PC-9 (cell line): ENCODE data around the gene CCDC12. TPM values are rescaled to one million over a fixed set of nuclear protein-coding genes. Genes with fewer than 3 reads are reported as not detected.

Experiments used
- BruUV-seq: library from RNA; stranded (reverse); fragments of 400-500 nt; replicated peaks from 2 replicates; lab custom pipeline; 2021; lab: Mats Ljungman, UMichigan
- CTCF ChIA-PET: fragments of 300-600 bp; sonication (Branson Sonifier 250); formaldehyde crosslinking; loops from one replicate; lab custom pipeline; 2022; ENCODE audit warnings: antibody characterized with exemption; lab: Charles Lee
- POLR2A ChIA-PET: fragments of 300-600 bp; sonication (Branson Sonifier 250); formaldehyde crosslinking; loops from one replicate; lab custom pipeline; 2022; ENCODE audit warnings: antibody characterized with exemption; ENCODE audit not compliant: unreplicated experiment; lab: Charles Lee
- DNase-seq, 2 experiments: peaks; one replicate each; pipeline versions ENCODE4 v3.0.0 to v3.0.0-alpha.2; 2015 to 2022; ENCODE audit warnings: mixed read lengths in 1 of 2
- H2AFZ ChIP-seq: fragments of 200-600 bp; sonication (generic); 2 replicates; pipeline ENCODE4 v1.8.1; 2017; ENCODE audit warnings: antibody characterized with exemption
- H3F3A ChIP-seq: fragments of 200-600 bp; sonication (generic); 2 replicates; pipeline ENCODE4 v1.8.1; 2017; ENCODE audit warnings: antibody characterized with exemption, mild to moderate bottlenecking, low read depth; ENCODE audit not compliant: insufficient read depth
- H3K27ac ChIP-seq: fragments of 200-600 bp; sonication (generic); 2 replicates; pipeline ENCODE4 v1.6.1; 2016; ENCODE audit warnings: mixed run types
- H3K27me3 ChIP-seq: fragments of 200-600 bp; sonication (generic); 2 replicates; pipeline ENCODE4 v1.6.1; 2016; ENCODE audit warnings: low read depth, mixed run types; ENCODE audit not compliant: insufficient read depth
- H3K36me3 ChIP-seq: fragments of 200-600 bp; sonication (generic); 2 replicates; pipeline ENCODE4 v1.6.1; 2016; ENCODE audit warnings: low read depth, mixed run types
- H3K4me1 ChIP-seq: fragments of 200-600 bp; sonication (generic); replicated peaks from 2 replicates; pipeline ENCODE4 v1.6.1; 2016; ENCODE audit warnings: mixed run types; ENCODE audit not compliant: insufficient read depth
- H3K4me2 ChIP-seq: fragments of 200-600 bp; sonication (generic); 2 replicates; pipeline ENCODE4 v1.6.1; 2017; ENCODE audit warnings: mixed run types
- H3K4me3 ChIP-seq: fragments of 200-600 bp; sonication (generic); 2 replicates; pipeline ENCODE4 v1.6.1; 2016; ENCODE audit warnings: mixed run types
- H3K79me2 ChIP-seq: fragments of 200-600 bp; sonication (generic); 2 replicates; pipeline ENCODE4 v1.6.1; 2017; ENCODE audit warnings: low read depth, mixed run types
- H3K9me2 ChIP-seq: fragments of 200-600 bp; sonication (generic); 2 replicates; pipeline ENCODE4 v1.8.1; 2017; ENCODE audit warnings: mild to moderate bottlenecking; ENCODE audit not compliant: insufficient read depth
- H3K9me3 ChIP-seq: fragments of 200-600 bp; sonication (generic); 2 replicates; pipeline ENCODE4 v1.8.1; 2016; ENCODE audit warnings: low read depth; ENCODE audit not compliant: insufficient read depth
- H4K20me1 ChIP-seq: fragments of 200-600 bp; sonication (generic); 2 replicates; pipeline ENCODE4 v1.8.1; 2017; ENCODE audit not compliant: insufficient read depth
- CTCF ChIP-seq: fragments of 200-600 bp; sonication (generic); conservative IDR thresholded peaks from 2 replicates; pipeline ENCODE4 v1.6.1; 2017; ENCODE audit warnings: mixed run types, antibody characterized with exemption, mild to moderate bottlenecking, moderate library complexity
- EZH2 ChIP-seq: fragments of 200-600 bp; sonication (generic); IDR thresholded peaks from 2 replicates; pipeline ENCODE4 v1.8.0; 2017; ENCODE audit warnings: antibody characterized with exemption, low read depth
- intact Hi-C: fragments of 100-400 bp; cut with micrococcal nuclease; formaldehyde crosslinking; loops from one replicate; pipeline ENCODE4 v1.10.0; 2022; ENCODE audit not compliant: unreplicated experiment
- total RNA-seq: library from RNA; stranded (reverse); gene quantifications from 2 replicates; pipeline ENCODE4 v1.2.3, GENCODE V29; 2021

CCDC12 gene
- total RNA-seq, 1 experiment from 2014 or later, result 39.3 TPM

GRCh38 chr3:46887980-46888494, 88.5 kb downstream of the CCDC12 start:
- H3F3A ChIP-seq, result no peaks in the 10 kb centered on the region
- CTCF ChIA-PET, result no interaction called here
- no peaks in the 10 kb centered on the region for H3K36me3 ChIP-seq
- no peak overlapping the region for H2AFZ ChIP-seq
- H3K27ac ChIP-seq, result no peak overlapping the region
- H4K20me1 ChIP-seq, result no peaks in the 10 kb centered on the region
- H3K27me3 ChIP-seq, result peaks cover 21% of the 10 kb centered on the region
- BruUV-seq, result no TSS peak
- TF ChIP-seq CTCF (no peak), EZH2 (no peak)
- no peaks in the 10 kb centered on the region for H3K9me3 ChIP-seq
- intact Hi-C loops, result no loop called here
- no peaks in the 10 kb centered on the region for H3K9me2 ChIP-seq
- no peak overlapping the region for H3K4me2 ChIP-seq
- DNase-seq, result no peak
- H3K4me3 ChIP-seq, result no peak overlapping the region
- 0 out of 2 replicates have a peak, but pooled peaks cover 4% of the 10 kb centered on the region for H3K4me1 ChIP-seq
- no peaks in the 10 kb centered on the region for H3K79me2 ChIP-seq
- POLR2A ChIA-PET, result no interaction called here

GRCh38 chr3:46885612-46886011, 90.9 kb downstream of the CCDC12 start:
- no peaks in the 10 kb centered on the region for H3K36me3 ChIP-seq
- H3K4me2 ChIP-seq, result no peak overlapping the region
- H3K79me2 ChIP-seq, result no peaks in the 10 kb centered on the region
- no peak overlapping the region for H2AFZ ChIP-seq
- no peaks in the 10 kb centered on the region for H3K4me1 ChIP-seq
- intact Hi-C loops, result no loop called here
- no peak for DNase-seq
- H3K9me2 ChIP-seq, result no peaks in the 10 kb centered on the region
- POLR2A ChIA-PET, result no interaction called here
- TF ChIP-seq CTCF, result no peak
- no peak for TF ChIP-seq EZH2
- BruUV-seq, result no TSS peak
- H4K20me1 ChIP-seq, result no peaks in the 10 kb centered on the region
- no peaks in the 10 kb centered on the region for H3F3A ChIP-seq
- no peak overlapping the region for H3K4me3 ChIP-seq
- H3K9me3 ChIP-seq, result no peaks in the 10 kb centered on the region
- CTCF ChIA-PET, result no interaction called here
- H3K27ac ChIP-seq, result no peak overlapping the region
- H3K27me3 ChIP-seq, result peaks cover 35% of the 10 kb centered on the region

- intact Hi-C loops, result no loop called here
These were observed 91.6 kb downstream of the CCDC12 start for GRCh38 chr3:46884929-46885328.

More at GRCh38 chr3:46884929-46885328, 91.6 kb downstream of the CCDC12 start:
- H3K27ac ChIP-seq, result no peak overlapping the region
- no peaks in the 10 kb centered on the region for H3F3A ChIP-seq
- H3K4me3 ChIP-seq, result no peak overlapping the region
- DNase-seq, result no peak
- no peaks in the 10 kb centered on the region for H3K79me2 ChIP-seq
- BruUV-seq, result no TSS peak
- H3K4me2 ChIP-seq, result no peak overlapping the region
- H3K4me1 ChIP-seq, result no peaks in the 10 kb centered on the region
- peaks cover 35% of the 10 kb centered on the region for H3K27me3 ChIP-seq
- no peaks in the 10 kb centered on the region for H3K9me2 ChIP-seq
- H4K20me1 ChIP-seq, result no peaks in the 10 kb centered on the region
- no peak overlapping the region for H2AFZ ChIP-seq
- H3K9me3 ChIP-seq, result no peaks in the 10 kb centered on the region
- ChIA-PET POLR2A (no interaction called here), CTCF (no interaction called here)
- TF ChIP-seq CTCF (no peak), EZH2 (no peak)
- no peaks in the 10 kb centered on the region for H3K36me3 ChIP-seq
